Muscle layer of colon (tissue), 2 donors: ENCODE results near the gene GALNT4.

Experiments
- H3K27ac ChIP-seq: one replicate; pipeline ENCODE4 v1.7.0; 2013; ENCODE audit warnings: low read depth, mild to moderate bottlenecking, low read length, moderate library complexity
- H3K27me3 ChIP-seq, 2 donors: one replicate each; pipeline ENCODE4 v1.7.0; 2013; ENCODE audit warnings: low read length in 2 of 2, mild to moderate bottlenecking in 2 of 2; ENCODE audit not compliant: insufficient read depth in 2 of 2, control insufficient read depth in 1 of 2
- H3K36me3 ChIP-seq: one replicate; pipeline ENCODE4 v1.7.0; 2013; ENCODE audit warnings: mild to moderate bottlenecking, low read length; ENCODE audit not compliant: insufficient read depth
- H3K4me1 ChIP-seq: one replicate; pipeline ENCODE4 v1.7.0; 2013; ENCODE audit warnings: mild to moderate bottlenecking, low read length; ENCODE audit not compliant: insufficient read depth
- H3K4me3 ChIP-seq, 2 donors: one replicate each; pipeline ENCODE4 v1.7.0; 2013; ENCODE audit warnings: low read length in 2 of 2, low read depth in 1 of 2, mild to moderate bottlenecking in 1 of 2, moderate library complexity in 1 of 2
- H3K9ac ChIP-seq: one replicate; pipeline ENCODE4 v1.7.0; 2013; ENCODE audit warnings: low read length
- H3K9me3 ChIP-seq: one replicate; pipeline ENCODE4 v1.7.0; 2013; ENCODE audit warnings: mild to moderate bottlenecking, low read length
- donor health status: abdominal sarcoma.
- donor health status: Adenocarcinoma of cecum.

Gene GALNT4

DNA sequence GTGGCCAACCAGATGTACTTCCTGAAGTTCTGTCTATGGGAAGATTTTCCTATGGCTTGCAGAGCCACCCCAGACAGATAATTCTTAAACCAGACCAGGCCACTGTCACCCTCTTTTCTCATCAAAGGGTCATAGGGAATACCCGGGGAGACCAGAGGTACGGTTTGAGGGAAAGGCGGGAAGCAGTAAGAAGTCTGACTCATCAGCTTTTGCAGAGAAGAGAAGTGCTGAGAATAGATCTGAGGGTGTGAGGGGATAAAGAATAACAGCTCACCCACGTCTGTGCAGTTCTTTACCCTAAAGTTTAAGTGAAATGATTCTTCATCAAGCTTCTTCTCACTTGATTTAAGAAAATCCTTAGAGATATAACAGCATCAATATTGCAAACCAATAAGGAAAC lies 22.5 kb upstream of the GALNT4 start:
- H3K27me3 ChIP-seq: no peaks in the 10 kb centered on the region
- H3K9ac ChIP-seq: no peak overlapping the region
- no peaks in the 10 kb centered on the region for H3K36me3 ChIP-seq
- no peak overlapping the region for H3K27ac ChIP-seq
- no peak overlapping the region for H3K4me3 ChIP-seq
- H3K9me3 ChIP-seq: no peaks in the 10 kb centered on the region
- H3K4me1 ChIP-seq: peaks cover 16% of the 10 kb centered on the region

DNA sequence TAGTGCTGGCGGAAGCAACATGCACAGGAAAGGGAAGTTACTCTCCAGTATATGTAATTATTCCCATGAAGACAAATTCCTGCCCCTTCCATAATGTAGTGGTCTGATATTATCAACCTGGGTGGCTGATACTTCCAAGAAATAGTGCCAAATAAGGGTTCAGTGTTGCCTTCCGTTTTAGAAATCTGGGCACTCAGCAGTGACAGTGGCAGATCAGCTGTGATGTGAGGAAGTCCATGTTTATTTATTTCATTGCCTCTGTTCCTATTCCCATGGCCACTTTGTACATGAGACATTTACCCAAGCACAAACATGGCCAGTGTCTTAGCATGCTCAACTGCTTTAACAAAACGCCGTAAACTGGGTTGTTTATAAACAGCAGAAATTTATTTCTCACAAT lies 21.6 kb upstream of the GALNT4 start:
- Histone ChIP-seq H3K27me3 (no peaks in the 10 kb centered on the region), H3K4me3 (no peak overlapping the region), H3K9me3 (no peaks in the 10 kb centered on the region), H3K9ac (no peak overlapping the region), H3K27ac (no peak overlapping the region), H3K4me1 (peaks cover 16% of the 10 kb centered on the region), H3K36me3 (no peaks in the 10 kb centered on the region)

DNA sequence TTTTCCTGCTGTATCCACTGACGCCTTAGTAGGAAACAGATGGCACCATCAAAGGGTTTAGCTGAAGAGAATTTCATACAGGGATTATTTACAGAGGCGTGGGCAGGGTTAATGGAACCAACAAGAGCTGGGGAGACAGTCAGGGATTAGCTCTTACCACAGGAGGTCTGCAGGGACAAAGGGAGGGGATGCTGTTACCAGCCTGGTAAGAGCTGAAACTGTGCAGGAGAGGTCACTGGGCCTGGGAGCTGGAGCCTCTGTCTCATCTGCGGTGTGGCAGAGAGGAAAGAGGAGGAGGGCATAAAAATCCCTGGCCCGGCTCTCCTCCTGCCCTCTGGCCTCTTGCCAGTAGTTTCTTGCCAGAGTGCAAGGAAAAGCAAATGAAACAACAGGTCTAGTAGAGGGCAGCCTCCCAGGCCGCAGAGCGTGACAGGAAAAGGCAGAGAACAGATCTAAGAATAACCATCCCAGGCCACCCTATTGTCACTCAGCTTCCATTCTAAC lies 20.1 kb upstream of the GALNT4 start:
- no peak overlapping the region for H3K9ac ChIP-seq
- no peak overlapping the region for H3K27ac ChIP-seq

DNA sequence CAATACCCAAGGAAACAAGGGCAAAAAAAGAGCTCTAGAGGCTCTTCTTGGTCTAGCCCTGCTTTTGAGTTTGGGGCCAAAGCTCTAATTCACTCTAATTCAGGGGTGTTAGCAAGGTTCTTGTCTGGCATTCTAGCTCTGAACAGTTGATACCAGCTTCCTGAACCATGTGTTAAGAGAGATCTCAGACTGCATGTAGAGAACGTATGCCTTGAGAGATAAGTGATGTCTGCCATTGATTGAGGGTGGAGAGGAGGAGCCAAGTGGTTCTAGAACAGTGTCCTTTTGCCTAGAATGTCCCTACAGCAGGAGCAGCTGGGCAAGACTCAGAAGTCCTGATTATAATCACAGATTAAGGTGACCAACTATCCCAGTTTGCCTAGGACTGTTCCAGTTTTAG lies 19.4 kb upstream of the GALNT4 start:
- Histone ChIP-seq H3K9ac (no peak overlapping the region), H3K36me3 (no peaks in the 10 kb centered on the region), H3K27me3 (no peaks in the 10 kb centered on the region), H3K27ac (no peak overlapping the region), H3K4me1 (peaks cover 16% of the 10 kb centered on the region), H3K4me3 (no peak overlapping the region), H3K9me3 (no peaks in the 10 kb centered on the region)

More for the DNA sequence above, 20.1 kb upstream of the GALNT4 start:
- Histone ChIP-seq H3K27me3 (no peaks in the 10 kb centered on the region), H3K9me3 (no peaks in the 10 kb centered on the region), H3K36me3 (no peaks in the 10 kb centered on the region), H3K4me1 (peaks cover 16% of the 10 kb centered on the region), H3K4me3 (no peak overlapping the region)

DNA sequence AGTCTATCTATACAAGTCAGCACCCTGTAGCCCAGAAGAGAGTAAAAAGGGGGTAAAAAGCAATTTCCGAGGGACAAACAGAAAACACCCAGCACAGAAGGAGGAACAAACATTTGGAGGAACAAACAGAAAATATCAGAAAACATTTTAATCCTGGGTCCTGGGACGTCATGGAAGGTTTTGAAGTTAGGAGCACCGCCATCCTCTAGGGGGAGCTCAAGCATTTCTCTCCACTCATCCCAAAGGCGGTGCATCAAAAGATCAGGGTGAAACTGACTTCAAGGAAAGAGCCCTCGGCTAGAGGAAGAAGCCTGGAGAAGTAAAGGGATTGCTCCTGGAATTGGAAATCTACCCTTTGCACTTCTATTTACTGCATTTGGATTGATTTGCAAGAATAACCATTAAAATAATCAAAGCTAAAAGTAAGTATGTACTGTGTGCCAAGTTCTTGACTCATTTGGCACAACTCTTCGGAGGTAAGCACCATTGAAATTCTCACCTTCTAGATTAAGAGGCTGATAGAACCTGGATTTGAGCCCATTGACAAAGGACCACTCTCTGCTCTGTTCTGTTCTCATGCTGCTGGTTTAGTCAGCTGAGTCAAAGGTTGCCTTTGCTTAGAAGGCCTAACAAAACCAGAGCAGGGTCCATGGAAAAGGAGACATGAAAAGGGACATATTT lies 18.5 kb upstream of the GALNT4 start:
- Histone ChIP-seq H3K4me1 (peaks cover 16% of the 10 kb centered on the region), H3K27me3 (no peaks in the 10 kb centered on the region), H3K27ac (no peak overlapping the region), H3K36me3 (no peaks in the 10 kb centered on the region), H3K4me3 (peak overlapping the region in 1 of 2 donors; percentile 6), H3K9me3 (no peaks in the 10 kb centered on the region), H3K9ac (no peak overlapping the region)

DNA sequence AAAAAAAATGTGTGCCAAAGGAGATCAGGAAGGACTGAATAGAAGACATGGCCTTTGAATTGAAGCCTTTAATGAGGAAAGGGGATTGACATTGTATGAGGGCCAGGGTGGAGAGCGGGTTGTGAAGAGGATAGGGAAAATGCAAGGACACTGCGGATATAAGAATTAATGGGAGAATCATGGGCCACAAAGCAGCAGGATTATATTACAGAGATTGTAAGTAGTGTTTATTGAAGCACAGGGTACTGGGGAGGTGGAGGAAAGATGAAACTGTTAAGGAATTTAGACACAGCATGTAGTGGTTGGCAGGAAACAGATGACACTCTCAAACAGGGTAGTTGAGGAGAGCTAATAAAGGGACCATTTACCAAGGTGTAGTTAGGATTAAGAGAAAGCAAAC lies 17.6 kb upstream of the GALNT4 start:
- no peaks in the 10 kb centered on the region for H3K36me3 ChIP-seq

DNA sequence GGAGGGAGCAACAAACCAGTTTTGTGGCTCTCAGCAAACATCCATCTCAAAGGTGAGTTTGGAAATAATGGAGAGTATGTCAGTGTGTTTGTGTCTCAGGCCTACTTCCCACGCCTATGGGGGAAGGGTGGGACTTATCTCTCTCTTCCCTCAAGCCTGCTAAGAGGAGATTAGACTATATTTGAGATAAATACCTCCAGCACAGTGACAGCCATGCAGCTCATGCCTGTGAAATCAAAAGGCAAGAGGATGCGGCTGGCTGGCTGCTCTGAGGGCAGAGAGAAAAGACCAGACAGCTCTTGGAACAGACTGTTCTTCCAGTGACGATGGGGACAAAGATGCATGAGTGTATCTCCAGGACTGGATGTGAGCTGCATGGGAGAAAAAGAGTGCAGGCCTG lies 16.0 kb upstream of the GALNT4 start:
- H3K9ac ChIP-seq: no peak overlapping the region
- H3K36me3 ChIP-seq: no peaks in the 10 kb centered on the region
- no peak overlapping the region for H3K4me3 ChIP-seq
- H3K9me3 ChIP-seq: no peaks in the 10 kb centered on the region
- no peak overlapping the region for H3K27ac ChIP-seq
- no peaks in the 10 kb centered on the region for H3K27me3 ChIP-seq
- peaks cover 16% of the 10 kb centered on the region for H3K4me1 ChIP-seq

More for the DNA sequence above, 17.6 kb upstream of the GALNT4 start:
- Histone ChIP-seq H3K9me3 (no peaks in the 10 kb centered on the region), H3K9ac (no peak overlapping the region), H3K27ac (no peak overlapping the region), H3K4me3 (no peak overlapping the region), H3K4me1 (peaks cover 16% of the 10 kb centered on the region), H3K27me3 (no peaks in the 10 kb centered on the region)

DNA sequence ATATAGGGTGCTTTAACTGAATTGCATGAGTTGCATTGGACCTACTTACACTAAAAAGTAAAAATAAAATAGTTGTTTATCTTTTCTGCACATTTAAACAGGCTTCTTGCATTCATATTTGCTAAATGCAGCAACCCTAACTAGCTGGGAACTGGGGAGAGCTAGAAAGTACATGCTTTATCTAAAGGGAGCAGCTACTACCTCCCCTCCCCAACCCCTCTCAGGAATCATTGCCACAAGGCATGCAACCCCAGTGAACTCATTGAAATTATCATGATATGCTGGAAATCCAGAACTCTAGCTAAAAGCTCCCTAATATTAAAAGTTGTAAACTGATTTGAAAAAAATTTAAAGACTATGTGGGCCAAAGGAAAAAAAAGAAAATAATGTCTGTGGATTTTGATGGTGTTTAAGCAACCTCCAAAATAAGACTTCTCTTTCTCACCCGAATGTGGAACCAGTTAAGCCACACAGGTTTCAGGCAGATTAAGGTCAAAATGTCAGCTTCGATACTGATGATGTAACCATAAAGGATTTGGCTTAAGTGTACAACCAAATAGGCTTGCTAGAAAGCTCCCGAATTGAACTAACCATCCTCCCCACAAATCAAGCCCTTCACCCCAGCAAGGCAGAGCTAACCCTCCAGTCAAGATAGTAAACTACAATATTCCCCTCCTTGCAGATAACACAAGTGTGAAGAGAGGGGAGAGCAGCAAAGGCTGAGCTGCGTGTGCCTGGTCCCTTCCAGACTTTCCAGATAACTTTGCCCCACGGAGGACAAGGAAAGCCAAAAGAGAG lies 15.0 kb upstream of the GALNT4 start:
- H3K4me1 ChIP-seq: peaks cover 10% of the 10 kb centered on the region
- H3K4me3 ChIP-seq: no peak overlapping the region
- H3K9ac ChIP-seq: no peak overlapping the region

DNA sequence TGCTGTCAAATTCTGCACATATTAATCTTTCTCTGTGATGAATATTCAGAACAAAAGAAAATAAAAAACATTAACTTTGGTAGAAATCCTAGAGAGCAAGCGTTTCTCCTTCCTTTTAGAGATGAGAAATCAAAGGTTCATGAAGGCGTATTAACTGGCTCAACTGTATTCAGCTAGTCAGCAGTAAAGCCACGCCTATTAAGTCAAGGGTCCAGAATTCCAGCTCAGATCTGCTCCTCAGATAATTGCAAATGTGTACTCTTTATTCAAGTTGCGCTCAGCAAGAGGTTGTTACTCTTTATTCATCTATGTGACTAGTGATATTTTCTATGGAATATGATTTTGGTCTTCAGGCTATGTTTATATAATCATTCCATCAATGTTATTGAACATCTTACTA lies 14.3 kb upstream of the GALNT4 start:
- Histone ChIP-seq H3K27me3 (no peaks in the 10 kb centered on the region), H3K36me3 (no peaks in the 10 kb centered on the region), H3K4me3 (no peak overlapping the region), H3K4me1 (peaks cover 8% of the 10 kb centered on the region), H3K9me3 (no peaks in the 10 kb centered on the region), H3K9ac (no peak overlapping the region), H3K27ac (no peak overlapping the region)

More for the DNA sequence above, 15.0 kb upstream of the GALNT4 start:
- Histone ChIP-seq H3K27me3 (no peaks in the 10 kb centered on the region), H3K36me3 (no peaks in the 10 kb centered on the region), H3K27ac (no peak overlapping the region), H3K9me3 (no peaks in the 10 kb centered on the region)

DNA sequence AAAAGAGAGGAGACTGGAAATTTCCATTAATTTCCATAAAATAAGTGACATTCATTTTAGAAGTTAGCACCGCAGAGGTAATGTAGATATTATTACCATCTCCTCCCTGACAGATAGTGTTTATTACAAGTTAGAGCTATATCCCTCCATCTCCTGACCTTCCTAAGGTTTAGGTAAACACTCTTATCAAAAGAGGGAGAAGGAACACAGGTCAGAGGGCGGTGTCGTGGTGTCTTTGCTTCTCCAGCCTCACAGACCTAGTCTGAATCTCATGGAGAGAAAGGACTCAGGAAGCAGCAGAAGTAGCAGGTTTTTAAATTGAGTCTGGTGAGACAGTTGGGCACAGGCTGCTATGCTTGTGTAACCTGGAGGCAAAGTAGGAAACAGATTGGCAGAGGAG lies 12.8 kb upstream of the GALNT4 start:
- no peaks in the 10 kb centered on the region for H3K27me3 ChIP-seq
- H3K9ac ChIP-seq: no peak overlapping the region
- H3K36me3 ChIP-seq: no peaks in the 10 kb centered on the region
- no peaks in the 10 kb centered on the region for H3K9me3 ChIP-seq
- no peak overlapping the region for H3K27ac ChIP-seq
- H3K4me3 ChIP-seq: no peak overlapping the region
- no peaks in the 10 kb centered on the region for H3K4me1 ChIP-seq

DNA sequence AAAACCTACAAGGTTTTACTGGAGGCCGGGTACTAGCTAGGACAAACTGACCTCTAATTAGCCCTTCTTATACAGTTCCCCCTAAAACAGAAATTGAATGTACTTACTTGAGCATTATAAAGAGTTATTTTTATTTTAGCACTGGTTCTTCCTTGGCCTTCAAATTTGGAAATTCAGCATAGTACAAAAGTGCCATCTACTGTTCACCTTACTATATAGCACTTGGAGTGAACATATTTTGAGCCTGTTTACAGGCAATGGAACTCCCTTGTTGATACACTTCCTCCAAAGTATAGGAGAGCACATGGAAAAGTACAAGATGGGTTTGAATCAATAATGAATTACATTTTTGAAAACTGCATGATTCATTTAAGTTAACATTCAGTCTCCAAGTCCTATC lies 5.1 kb upstream of the GALNT4 start:
- Histone ChIP-seq H3K4me1 (peaks cover 10% of the 10 kb centered on the region), H3K9me3 (no peaks in the 10 kb centered on the region), H3K36me3 (no peaks in the 10 kb centered on the region), H3K4me3 (no peak overlapping the region), H3K27ac (no peak overlapping the region), H3K27me3 (no peaks in the 10 kb centered on the region), H3K9ac (no peak overlapping the region)
